NCI-H2081 treated with DMSO at 0.1 percent for 48 hours (cell line): ENCODE results near the gene CEBPZOS.

Source experiments
- DNase-seq: peaks from one replicate; lab custom pipeline; 2025; lab: John Stamatoyannopoulos, UW

Gene CEBPZOS

GRCh38 chr2:37232131-37232933, 36.0 kb downstream of the CEBPZOS start:
- DNase-seq, result no peak

DNA sequence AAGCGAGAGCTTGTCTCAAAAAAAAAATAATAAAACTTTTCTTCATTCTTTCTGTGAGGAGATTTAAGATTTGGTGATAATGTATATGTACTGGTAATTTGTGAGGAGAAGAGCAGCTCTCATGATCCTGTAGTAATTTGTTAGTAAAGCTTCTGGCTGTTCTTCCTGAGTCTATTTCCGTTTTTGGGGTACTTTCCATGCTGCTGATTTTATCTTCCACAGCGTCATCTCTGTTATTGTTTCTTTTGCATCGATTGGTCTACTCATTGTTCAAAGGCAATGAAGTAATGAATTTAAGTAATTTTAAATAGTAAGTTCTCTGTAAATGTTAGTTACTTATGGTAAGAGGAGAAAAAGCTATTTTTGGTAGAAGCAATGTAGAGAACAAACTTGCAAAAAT, 47.1 kb downstream of the CEBPZOS start:
- DNase-seq, result no peak

DNA sequence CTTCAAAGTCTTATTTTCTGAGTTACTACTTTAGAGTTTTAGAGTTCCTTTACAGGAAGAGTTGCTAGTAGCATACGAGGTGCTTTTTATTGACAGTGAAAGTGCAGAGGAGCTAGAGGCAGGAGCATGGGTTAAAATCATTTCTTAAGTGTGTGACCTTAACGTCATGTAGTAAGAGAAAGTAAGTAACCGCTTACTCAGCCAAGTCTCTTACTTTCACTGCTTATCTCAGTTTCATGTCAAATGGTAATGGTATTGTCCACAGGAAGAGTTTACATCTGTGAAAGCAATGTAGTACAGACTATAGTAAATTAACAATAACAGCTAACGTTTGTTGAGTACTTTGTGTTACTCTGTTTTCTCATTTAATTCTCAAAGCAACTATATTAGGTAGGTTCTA, 47.7 kb downstream of the CEBPZOS start:
- no peak for DNase-seq

DNA sequence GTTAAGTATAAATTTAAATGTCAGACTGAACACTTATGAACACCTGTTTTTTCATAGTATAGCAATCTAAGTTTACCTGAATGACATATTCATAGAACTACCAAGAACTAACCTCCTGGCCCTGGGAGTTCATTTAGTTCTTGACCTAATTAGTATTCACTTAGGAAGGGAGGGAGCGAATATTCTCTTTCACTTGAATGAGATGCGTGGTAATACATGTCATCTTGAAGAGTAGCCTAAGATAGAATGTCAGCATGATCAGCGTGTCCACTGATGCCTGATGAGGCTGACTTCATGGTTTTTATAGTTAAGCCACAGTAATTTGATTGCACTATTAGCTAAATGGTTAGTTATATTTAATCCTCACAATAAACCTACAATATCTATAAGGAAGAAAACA, 48.5 kb downstream of the CEBPZOS start:
- DNase-seq, result no peak

- no peak for DNase-seq
Observed at GRCh38 chr2:37246205-37246604, 49.9 kb downstream of the CEBPZOS start.

DNA sequence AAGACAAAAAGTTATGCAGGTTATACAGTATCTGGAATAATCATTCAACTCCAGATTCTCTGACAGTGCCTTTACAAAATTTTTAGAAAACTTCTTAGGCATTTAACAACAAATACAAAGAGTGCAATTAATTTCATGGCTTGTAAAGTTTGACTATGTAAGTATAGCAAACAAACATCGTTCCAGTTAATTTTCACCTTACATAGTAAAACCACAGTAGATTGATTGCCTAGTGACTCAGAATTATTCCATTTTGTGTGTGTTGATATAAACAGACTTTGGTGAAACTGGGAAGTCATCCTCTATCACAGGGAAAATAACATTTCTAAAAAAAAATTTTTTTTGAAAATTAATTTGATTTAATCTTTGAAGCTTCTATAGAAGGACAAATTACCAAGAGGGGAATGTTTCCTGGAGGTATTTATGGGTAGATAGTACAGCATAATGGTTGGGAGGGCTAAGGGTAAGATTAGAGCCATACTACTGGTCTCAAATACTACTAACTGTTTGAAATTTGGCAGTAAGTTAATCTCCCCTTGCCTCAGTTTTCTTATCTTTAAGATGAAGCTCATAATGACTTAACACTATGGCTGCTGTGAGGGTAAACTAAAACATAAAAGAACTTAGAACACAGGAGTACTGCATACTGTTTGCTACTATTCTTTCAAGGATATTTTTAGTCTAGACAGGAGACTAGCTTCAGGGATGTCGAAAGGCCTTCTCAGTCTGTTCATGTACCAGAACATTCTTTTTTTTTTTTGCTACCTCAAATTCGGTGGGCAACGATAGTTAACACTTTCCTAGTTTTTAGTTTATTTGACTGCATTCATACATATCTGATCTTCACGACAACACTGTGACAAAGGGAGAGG, 54.8 kb downstream of the CEBPZOS start:
- DNase-seq, result no peak
